Peyer's patch (tissue), 4 donors: ENCODE results near the gene SURF1.

Source experiments
- POLR2A ChIP-seq, 2 donors: fragments of 450-650 bp; IDR thresholded peaks; one replicate each; pipeline ENCODE4 v1.5.1; 2017; ENCODE audit warnings: antibody characterized with exemption in 2 of 2, mild to moderate bottlenecking in 2 of 2, moderate library complexity in 2 of 2
- TF ChIP-seq, protein P1 (sequence below), 6 experiments: fragments of 450-650 bp in 4 of 6; fragments of 200-600 bp in 2 of 6; sonication (generic) in 1 of 6; IDR thresholded peaks; one replicate each; pipeline ENCODE4 v1.5.1; 2017 to 2019; ENCODE audit warnings: antibody characterized with exemption in 6 of 6, mild to moderate bottlenecking in 3 of 6, moderate library complexity in 1 of 6

DNA sequence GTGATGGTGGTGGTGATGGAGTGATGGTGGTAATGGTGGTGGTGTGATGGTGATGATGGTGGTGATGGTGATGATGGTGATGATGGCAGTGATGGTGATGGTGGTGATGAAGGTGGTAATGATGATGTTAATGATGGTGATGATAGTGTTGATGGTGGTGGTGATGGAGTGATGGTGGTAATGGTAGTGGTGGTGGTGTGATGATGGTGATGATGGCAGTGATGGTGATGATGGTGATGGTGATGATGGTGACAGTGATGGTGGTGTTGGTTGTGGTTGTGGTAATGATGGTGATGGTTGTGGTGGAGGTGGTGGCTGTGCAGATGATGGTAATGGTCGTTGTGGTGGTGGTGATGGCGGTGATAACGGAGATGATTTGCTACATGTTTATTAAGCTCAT lies 27.2 kb upstream of the SURF1 start:
- no peak for TF ChIP-seq POLR2A (IDR thresholded peaks at IDR 0.05)
- TF ChIP-seq, protein P1, sequence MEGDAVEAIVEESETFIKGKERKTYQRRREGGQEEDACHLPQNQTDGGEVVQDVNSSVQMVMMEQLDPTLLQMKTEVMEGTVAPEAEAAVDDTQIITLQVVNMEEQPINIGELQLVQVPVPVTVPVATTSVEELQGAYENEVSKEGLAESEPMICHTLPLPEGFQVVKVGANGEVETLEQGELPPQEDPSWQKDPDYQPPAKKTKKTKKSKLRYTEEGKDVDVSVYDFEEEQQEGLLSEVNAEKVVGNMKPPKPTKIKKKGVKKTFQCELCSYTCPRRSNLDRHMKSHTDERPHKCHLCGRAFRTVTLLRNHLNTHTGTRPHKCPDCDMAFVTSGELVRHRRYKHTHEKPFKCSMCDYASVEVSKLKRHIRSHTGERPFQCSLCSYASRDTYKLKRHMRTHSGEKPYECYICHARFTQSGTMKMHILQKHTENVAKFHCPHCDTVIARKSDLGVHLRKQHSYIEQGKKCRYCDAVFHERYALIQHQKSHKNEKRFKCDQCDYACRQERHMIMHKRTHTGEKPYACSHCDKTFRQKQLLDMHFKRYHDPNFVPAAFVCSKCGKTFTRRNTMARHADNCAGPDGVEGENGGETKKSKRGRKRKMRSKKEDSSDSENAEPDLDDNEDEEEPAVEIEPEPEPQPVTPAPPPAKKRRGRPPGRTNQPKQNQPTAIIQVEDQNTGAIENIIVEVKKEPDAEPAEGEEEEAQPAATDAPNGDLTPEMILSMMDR (IDR thresholded peaks at IDR 0.05), result no peak
